GM12875 (cell line): Measurements from ENCODE around the gene USP2.

ENCODE experiments used
- H3K4me3 ChIP-seq: one replicate; pipeline ENCODE4 v1.5.1; 2011; ENCODE audit warnings: low read depth, low read length, control low read depth
- CTCF ChIP-seq: IDR thresholded peaks from 2 replicates; pipeline ENCODE4 v1.5.1; 2011; ENCODE audit warnings: low read depth, mild to moderate bottlenecking, control low read depth, inconsistent platforms, low read length, moderate library complexity, borderline replicate concordance; ENCODE audit not compliant: insufficient read depth

Gene USP2

DNA sequence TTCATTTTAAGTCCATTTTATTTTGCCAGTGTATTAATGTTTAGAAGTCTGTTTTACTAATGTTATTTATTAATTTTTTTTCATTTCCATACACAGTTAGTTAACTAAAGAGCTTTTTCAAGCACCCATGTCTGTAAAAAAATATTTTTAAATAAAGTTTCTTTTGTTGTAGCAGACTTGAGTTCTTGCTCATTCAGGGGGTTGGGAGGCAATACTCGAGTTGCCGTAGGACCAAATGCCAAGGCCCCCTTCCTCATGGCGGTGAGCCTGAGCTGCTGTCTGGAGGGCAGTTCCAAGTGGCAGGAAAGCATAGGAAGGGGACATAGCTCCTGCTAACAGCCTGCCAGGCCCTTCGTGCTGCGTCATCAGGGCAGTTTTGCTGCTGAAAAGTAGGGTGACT is 73.5 kb downstream of the USP2 start:
- TF ChIP-seq CTCF = no peak
- H3K4me3 ChIP-seq = no peak overlapping the region

GRCh38 chr11:119307219-119307618 is 74.3 kb downstream of the USP2 start:
- H3K4me3 ChIP-seq = no peak overlapping the region
- no peak for TF ChIP-seq CTCF

DNA sequence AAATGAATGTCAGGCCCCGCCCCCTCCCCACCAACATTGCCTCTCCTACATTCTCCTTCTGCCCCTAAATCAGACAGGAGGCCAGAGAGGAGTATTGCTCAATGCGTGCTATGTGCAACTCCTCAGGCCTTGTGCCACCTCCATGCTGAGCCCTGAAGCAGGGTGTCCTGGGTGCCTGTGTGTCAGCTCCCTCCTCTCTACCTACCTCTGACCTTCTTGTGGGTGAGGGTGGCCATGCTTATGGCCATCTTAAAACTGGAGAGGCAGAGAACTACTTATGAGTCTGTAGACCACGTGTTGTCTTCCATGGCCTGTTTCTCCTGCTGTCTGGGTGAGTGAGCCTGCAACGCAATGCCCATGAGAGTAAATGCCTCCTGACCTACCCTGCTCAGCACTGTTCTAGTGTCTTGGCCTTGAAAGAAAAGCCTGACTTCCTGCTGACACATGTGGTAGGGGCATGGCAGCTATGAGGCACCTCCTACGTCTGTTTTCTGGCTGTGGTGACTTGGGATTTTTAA is 75.1 kb downstream of the USP2 start:
- no peak overlapping the region for H3K4me3 ChIP-seq
- TF ChIP-seq CTCF = no peak

DNA sequence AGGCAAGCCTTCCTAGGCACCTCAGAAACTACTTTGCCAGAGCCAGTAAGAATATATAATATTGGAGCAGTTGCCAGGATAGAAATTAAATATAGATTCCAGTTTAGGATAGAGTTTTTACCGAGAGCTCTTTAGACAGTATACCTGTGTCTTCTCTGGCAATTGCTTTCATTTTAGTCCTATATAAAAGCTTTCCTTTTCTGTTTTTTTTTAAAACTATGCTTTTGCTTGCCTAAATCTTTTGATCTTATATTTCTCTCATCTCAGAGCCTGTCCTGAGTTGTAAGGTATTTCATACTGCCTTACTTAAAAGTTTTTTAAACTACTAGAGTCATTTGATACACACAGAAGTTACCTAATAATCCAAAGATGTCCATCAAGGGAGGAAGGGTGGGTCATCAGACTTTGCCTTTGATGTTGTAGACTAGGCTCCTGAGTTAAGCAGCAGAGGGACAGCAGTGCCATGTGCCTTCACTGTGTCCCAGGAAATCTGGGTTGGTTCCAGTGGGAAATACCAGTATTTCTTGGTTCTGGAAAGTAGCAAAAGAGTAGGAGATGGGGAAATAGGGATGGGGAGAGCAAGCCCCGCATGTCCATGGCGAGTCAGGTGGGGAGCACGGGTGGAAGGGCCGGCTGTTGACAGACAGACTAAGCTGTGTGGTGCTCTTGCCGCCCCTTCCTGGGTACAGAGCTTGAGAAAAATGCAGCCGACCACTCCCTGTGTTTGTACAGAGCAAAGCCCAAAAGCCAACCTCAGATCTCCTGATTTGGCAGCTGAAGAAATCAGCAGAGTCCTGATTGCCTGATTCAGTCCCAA is 75.7 kb downstream of the USP2 start:
- no peak for TF ChIP-seq CTCF
- H3K4me3 ChIP-seq = no peak overlapping the region
